Measurements from ENCODE around the gene HOXA1.
"Not testable (repeated sequence)": the region's sequence is repeated elsewhere in the genome, so short reads cannot be mapped to it uniquely, and the experiment has no call there.

The HOXA1 gene

GRCh38 chr7:27045972-27046371 lies 49.8 kb downstream of the HOXA1 start:
- DNase-seq (ENCODE audit: low spot score) = not testable (repeated sequence)

DNA sequence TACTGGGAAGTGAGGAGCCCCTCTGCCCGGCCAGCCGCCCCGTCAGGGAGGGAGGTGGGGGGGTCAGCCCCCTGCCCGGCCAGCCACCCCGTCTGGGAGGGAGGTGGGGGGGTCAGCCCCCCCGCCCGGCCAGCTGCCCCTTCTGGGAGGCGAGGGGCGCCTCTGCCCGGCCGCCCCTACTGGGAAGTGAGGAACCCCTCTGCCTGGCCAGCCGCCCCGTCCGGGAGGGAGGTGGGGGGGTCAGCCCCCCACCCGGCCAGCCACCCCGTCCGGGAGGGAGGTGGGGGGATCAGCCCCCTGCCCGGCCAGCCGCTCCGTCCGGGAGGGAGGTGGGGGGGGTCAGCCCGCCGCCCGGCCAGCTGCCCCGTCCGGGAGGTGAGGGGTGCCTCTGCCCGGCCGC lies 50.7 kb downstream of the HOXA1 start:
- not testable (repeated sequence) for DNase-seq (ENCODE audit: low spot score)
